Esophagus squamous epithelium (tissue), 4 donors: ENCODE results near the gene C11orf21.

Experiments used
- POLR2A ChIP-seq, 4 donors: fragments of 450-650 bp; IDR thresholded peaks; one replicate each; pipeline ENCODE4 v1.6.1; 2017; ENCODE audit warnings: antibody characterized with exemption in 4 of 4, mild to moderate bottlenecking in 4 of 4, moderate library complexity in 3 of 4
- TF ChIP-seq, protein P1 (sequence below), 6 experiments: fragments of 450-650 bp in 4 of 6; fragments of 200-600 bp in 2 of 6; sonication (generic) in 2 of 6; IDR thresholded peaks; one replicate each; pipeline ENCODE4 v1.5.1; 2016 to 2019; ENCODE audit warnings: antibody characterized with exemption in 6 of 6, mild to moderate bottlenecking in 4 of 6, moderate library complexity in 4 of 6

GRCh38 chr11:2280208-2280607, 21.5 kb downstream of the C11orf21 start:
- TF ChIP-seq, protein P1, sequence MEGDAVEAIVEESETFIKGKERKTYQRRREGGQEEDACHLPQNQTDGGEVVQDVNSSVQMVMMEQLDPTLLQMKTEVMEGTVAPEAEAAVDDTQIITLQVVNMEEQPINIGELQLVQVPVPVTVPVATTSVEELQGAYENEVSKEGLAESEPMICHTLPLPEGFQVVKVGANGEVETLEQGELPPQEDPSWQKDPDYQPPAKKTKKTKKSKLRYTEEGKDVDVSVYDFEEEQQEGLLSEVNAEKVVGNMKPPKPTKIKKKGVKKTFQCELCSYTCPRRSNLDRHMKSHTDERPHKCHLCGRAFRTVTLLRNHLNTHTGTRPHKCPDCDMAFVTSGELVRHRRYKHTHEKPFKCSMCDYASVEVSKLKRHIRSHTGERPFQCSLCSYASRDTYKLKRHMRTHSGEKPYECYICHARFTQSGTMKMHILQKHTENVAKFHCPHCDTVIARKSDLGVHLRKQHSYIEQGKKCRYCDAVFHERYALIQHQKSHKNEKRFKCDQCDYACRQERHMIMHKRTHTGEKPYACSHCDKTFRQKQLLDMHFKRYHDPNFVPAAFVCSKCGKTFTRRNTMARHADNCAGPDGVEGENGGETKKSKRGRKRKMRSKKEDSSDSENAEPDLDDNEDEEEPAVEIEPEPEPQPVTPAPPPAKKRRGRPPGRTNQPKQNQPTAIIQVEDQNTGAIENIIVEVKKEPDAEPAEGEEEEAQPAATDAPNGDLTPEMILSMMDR (IDR thresholded peaks at IDR 0.05), result no peak
- TF ChIP-seq POLR2A (IDR thresholded peaks at IDR 0.05), result no peak
